HS-5 (cell line): ENCODE measurements around the gene SHANK2.

ENCODE experiments used
- DNase-seq: peaks from one replicate; pipeline ENCODE4 v3.0.0-alpha.2; 2012; ENCODE audit warnings: low read depth

Gene SHANK2

GRCh38 chr11:71269603-71270511, 17.5 kb upstream of the SHANK2 start:
- no peak for DNase-seq

GRCh38 chr11:71268706-71269321, 16.4 kb upstream of the SHANK2 start:
- DNase-seq: no peak

- no peak for DNase-seq
Observed at GRCh38 chr11:71267807-71268421, 15.5 kb upstream of the SHANK2 start.

GRCh38 chr11:71266114-71266833, 13.9 kb upstream of the SHANK2 start:
- no peak for DNase-seq

- DNase-seq: no peak
Observed at GRCh38 chr11:71265559-71266092, 13.2 kb upstream of the SHANK2 start.

GRCh38 chr11:71263386-71263785, 11.0 kb upstream of the SHANK2 start:
- DNase-seq: no peak

- DNase-seq: no peak
Observed at GRCh38 chr11:71255800-71256479, 3.6 kb upstream of the SHANK2 start.

- DNase-seq: no peak
Observed at GRCh38 chr11:71255323-71255722, 2.9 kb upstream of the SHANK2 start.

GRCh38 chr11:71253794-71254193, 1.4 kb upstream of the SHANK2 start:
- DNase-seq: no peak

- peak; percentile 65 for DNase-seq
Observed at GRCh38 chr11:71252770-71253730, 673 bp upstream of the SHANK2 start.

- no peak for DNase-seq
Observed at GRCh38 chr11:71251761-71252268, 562 bp downstream of the SHANK2 start.

- no peak for DNase-seq
Observed at GRCh38 chr11:71251151-71251721, 1.1 kb downstream of the SHANK2 start.

GRCh38 chr11:71250523-71251150, 1.7 kb downstream of the SHANK2 start:
- DNase-seq: no peak

- no peak for DNase-seq
Observed at GRCh38 chr11:71249301-71249700, 3.1 kb downstream of the SHANK2 start.

GRCh38 chr11:71248656-71249055, 3.7 kb downstream of the SHANK2 start:
- no peak for DNase-seq

- DNase-seq: no peak
Observed at GRCh38 chr11:71248251-71248570, 4.2 kb downstream of the SHANK2 start.

GRCh38 chr11:71247551-71248250, 4.7 kb downstream of the SHANK2 start:
- DNase-seq: no peak

- no peak for DNase-seq
Observed at GRCh38 chr11:71246559-71246958, 5.8 kb downstream of the SHANK2 start.
